RWPE2 (cell line): ENCODE measurements around the gene PCBP4.

ENCODE experiments used
- ATAC-seq: fragments of 200-7000 bp; cut with Tn5 transposase; 3 replicates; pipeline ENCODE4 v1.9.1; 2021; ENCODE audit warnings: low read depth
- DNase-seq: peaks from one replicate; pipeline ENCODE4 v3.0.0-alpha.2; 2020; ENCODE audit warnings: low spot score
- H3K27ac ChIP-seq: fragments of 450-650 bp; 2 replicates; pipeline ENCODE4 v1.5.1; 2017; ENCODE audit warnings: mild to moderate bottlenecking; ENCODE audit not compliant: poor library complexity, severe bottlenecking
- H3K27me3 ChIP-seq: fragments of 250-450 bp; sonication (Bioruptor Pico); 2 replicates; pipeline ENCODE4 v1.5.1; 2021; ENCODE audit warnings: mild to moderate bottlenecking, moderate library complexity; ENCODE audit not compliant: insufficient read depth, poor library complexity, severe bottlenecking
- H3K36me3 ChIP-seq: fragments of 250-450 bp; sonication (Bioruptor Pico); 2 replicates; pipeline ENCODE4 v1.5.1; 2020; ENCODE audit warnings: low read depth, mild to moderate bottlenecking, moderate library complexity
- H3K4me1 ChIP-seq: fragments of 250-450 bp; sonication (Bioruptor Pico); 2 replicates; pipeline ENCODE4 v1.5.1; 2021; ENCODE audit warnings: mild to moderate bottlenecking, moderate library complexity; ENCODE audit not compliant: insufficient read depth, poor library complexity, severe bottlenecking
- H3K4me3 ChIP-seq: fragments of 250-450 bp; sonication (Bioruptor Pico); 2 replicates; pipeline ENCODE4 v1.5.1; 2021; ENCODE audit warnings: mild to moderate bottlenecking, moderate library complexity; ENCODE audit not compliant: severe bottlenecking
- H3K9me3 ChIP-seq: fragments of 250-450 bp; sonication (Bioruptor Pico); 2 replicates; pipeline ENCODE4 v1.5.1; 2021; ENCODE audit warnings: mild to moderate bottlenecking, moderate library complexity; ENCODE audit not compliant: severe bottlenecking
- CTCF ChIP-seq: fragments of 450-650 bp; IDR thresholded peaks from one replicate; pipeline ENCODE4 v1.5.1; 2017; ENCODE audit warnings: mild to moderate bottlenecking, moderate library complexity; ENCODE audit not compliant: poor library complexity, severe bottlenecking

Gene PCBP4

GRCh38 chr3:52012699-52013098, 45.4 kb upstream of the PCBP4 start:
- DNase-seq, result no peak
- no peak for TF ChIP-seq CTCF
- Histone ChIP-seq H3K27me3 (no peaks in the 10 kb centered on the region), H3K4me1 (no peaks in the 10 kb centered on the region), H3K27ac (no peak overlapping the region), H3K36me3 (no peaks in the 10 kb centered on the region), H3K9me3 (no peaks in the 10 kb centered on the region), H3K4me3 (no peak overlapping the region)
- ATAC-seq, result no peak

- H3K27ac ChIP-seq, result no peak overlapping the region
- H3K27me3 ChIP-seq, result no peaks in the 10 kb centered on the region
- no peak for TF ChIP-seq CTCF
- no peaks in the 10 kb centered on the region for H3K4me1 ChIP-seq
- no peak overlapping the region for H3K4me3 ChIP-seq
- ATAC-seq, result no peak
- H3K9me3 ChIP-seq, result no peaks in the 10 kb centered on the region
- DNase-seq, result no peak
- no peaks in the 10 kb centered on the region for H3K36me3 ChIP-seq
These were observed 43.2 kb upstream of the PCBP4 start for GRCh38 chr3:52010431-52010830.

GRCh38 chr3:52007291-52007690, 40.0 kb upstream of the PCBP4 start:
- Histone ChIP-seq H3K4me1 (no peaks in the 10 kb centered on the region), H3K36me3 (no peaks in the 10 kb centered on the region), H3K4me3 (no peak overlapping the region), H3K27me3 (no peaks in the 10 kb centered on the region), H3K27ac (no peak overlapping the region), H3K9me3 (no peaks in the 10 kb centered on the region)
- ATAC-seq, result no peak
- DNase-seq, result no peak
- no peak for TF ChIP-seq CTCF

GRCh38 chr3:52006820-52007133, 39.5 kb upstream of the PCBP4 start:
- TF ChIP-seq CTCF, result no peak
- Histone ChIP-seq H3K27me3 (no peaks in the 10 kb centered on the region), H3K9me3 (no peaks in the 10 kb centered on the region), H3K4me1 (no peaks in the 10 kb centered on the region), H3K27ac (no peak overlapping the region), H3K4me3 (no peak overlapping the region), H3K36me3 (no peaks in the 10 kb centered on the region)
- ATAC-seq (no peak), DNase-seq (no peak)

GRCh38 chr3:52006017-52006819, 39.0 kb upstream of the PCBP4 start:
- DNase-seq (no peak), ATAC-seq (no peak)
- Histone ChIP-seq H3K36me3 (no peaks in the 10 kb centered on the region), H3K4me1 (no peaks in the 10 kb centered on the region), H3K27me3 (no peaks in the 10 kb centered on the region), H3K9me3 (no peaks in the 10 kb centered on the region), H3K4me3 (no peak overlapping the region), H3K27ac (peak overlapping the region; percentile 14)
- TF ChIP-seq CTCF, result no peak
